Endothelial cell of umbilical vein (primary cell): ENCODE measurements around the gene TSSK6. TPM values are rescaled to one million over a fixed set of nuclear protein-coding genes. Genes with fewer than 3 reads are reported as not detected.

Experiments
- BruUV-seq: library from RNA; stranded (reverse); fragments of 400-500 nt; replicated peaks from 2 replicates; lab custom pipeline; 2021; lab: Mats Ljungman, UMichigan
- CTCF ChIA-PET: fragments of 300-600, 350-600 bp; sonication (Branson Sonifier 250); formaldehyde crosslinking; loops from one replicate; lab custom pipeline; 2021; ENCODE audit warnings: antibody characterized with exemption, inconsistent platforms; lab: Charles Lee
- POLR2A ChIA-PET: fragments of 300-600, 350-600 bp; sonication (Branson Sonifier 250); formaldehyde crosslinking; loops from one replicate; lab custom pipeline; 2021; ENCODE audit warnings: antibody characterized with exemption, inconsistent platforms; lab: Charles Lee
- DNase-seq: peaks from one replicate; pipeline ENCODE4 v3.0.0-alpha.2; 2011; ENCODE audit warnings: low read depth, low spot score
- FAIRE-seq: peaks from 2 replicates; lab custom pipeline; 2011; peaks lifted over from hg19 to GRCh38; lab: Jason Lieb, UNC
- H2AFZ ChIP-seq: 2 replicates; pipeline ENCODE4 v1.6.0; 2012; ENCODE audit warnings: low read depth, low read length, control low read depth, inconsistent platforms
- H3K27ac ChIP-seq: 2 replicates; pipeline ENCODE4 v1.5.1; 2011; ENCODE audit warnings: low read depth, mild to moderate bottlenecking, control low read depth, low read length, moderate library complexity; ENCODE audit not compliant: insufficient read depth
- H3K27me3 ChIP-seq, 2 experiments: 2 replicates each; pipeline versions ENCODE4 v1.6.0 to v1.6.1; 2011; ENCODE audit warnings: low read length in 2 of 2, mixed read lengths in 1 of 2; ENCODE audit not compliant: control insufficient read depth in 2 of 2, insufficient read depth in 2 of 2
- H3K36me3 ChIP-seq, 2 experiments: 2 replicates in 1 of 2; 3 replicates in 1 of 2; pipeline ENCODE4 v1.5.1; 2011; ENCODE audit warnings: low read length in 2 of 2, mild to moderate bottlenecking in 1 of 2, moderate library complexity in 1 of 2; ENCODE audit not compliant: control insufficient read depth in 2 of 2, insufficient read depth in 2 of 2; ENCODE audit errors: extremely low read depth in 1 of 2
- H3K4me1 ChIP-seq: 3 replicates; pipeline ENCODE4 v1.5.1; 2011; ENCODE audit warnings: mild to moderate bottlenecking, low read length; ENCODE audit not compliant: control insufficient read depth, insufficient read depth; ENCODE audit errors: extremely low read depth
- H3K4me2 ChIP-seq: 2 replicates; pipeline ENCODE4 v1.6.1; 2011; ENCODE audit warnings: low read length, control low read depth, mixed read lengths; ENCODE audit not compliant: insufficient read depth
- H3K4me3 ChIP-seq, 3 experiments: fragments of 200-600 bp in 1 of 3; sonication (generic), shearing (Covaris generic) in 1 of 3; replicated peaks in 1 of 3; 2 replicates each; pipeline ENCODE4 v1.5.1; 2011 to 2016; ENCODE audit warnings: control low read depth in 3 of 3, low read length in 3 of 3, mild to moderate bottlenecking in 2 of 3, inconsistent platforms in 1 of 3, low read depth in 1 of 3, moderate library complexity in 1 of 3; ENCODE audit not compliant: insufficient read depth in 1 of 3
- H3K79me2 ChIP-seq: 2 replicates; pipeline ENCODE4 v1.6.0; 2012; ENCODE audit warnings: low read length, inconsistent platforms; ENCODE audit not compliant: control insufficient read depth, insufficient read depth
- H3K9ac ChIP-seq: replicated peaks from 2 replicates; pipeline ENCODE3; 2011; ENCODE audit warnings: low read length, control low read depth; ENCODE audit not compliant: insufficient read depth; ENCODE audit errors: extremely low read depth
- H3K9me1 ChIP-seq: replicated peaks from 3 replicates; pipeline ENCODE4 v1.6.0; 2011; ENCODE audit warnings: mild to moderate bottlenecking, low read length; ENCODE audit not compliant: control insufficient read depth, insufficient read depth; ENCODE audit errors: extremely low read depth
- H3K9me3 ChIP-seq: replicated peaks from 2 replicates; pipeline ENCODE4 v1.5.1; 2012; ENCODE audit warnings: low read length, inconsistent platforms; ENCODE audit not compliant: control insufficient read depth, insufficient read depth
- H4K20me1 ChIP-seq: replicated peaks from 2 replicates; pipeline ENCODE3; 2011; ENCODE audit warnings: mild to moderate bottlenecking, low read length; ENCODE audit not compliant: control insufficient read depth, insufficient read depth; ENCODE audit errors: extremely low read depth
- CTCF ChIP-seq, 2 donors: IDR thresholded peaks; 1 replicate in 1 of 2; 2 replicates in 1 of 2; pipeline ENCODE4 v1.5.1; 2011; ENCODE audit warnings: low read length in 2 of 2, mild to moderate bottlenecking in 2 of 2, moderate library complexity in 2 of 2, control low read depth in 1 of 2, inconsistent platforms in 1 of 2, low read depth in 1 of 2; ENCODE audit not compliant: insufficient read depth in 1 of 2; ENCODE audit errors: extremely low read depth in 1 of 2
- EZH2 ChIP-seq: IDR thresholded peaks from 2 replicates; pipeline ENCODE4 v1.6.1; 2012; ENCODE audit warnings: borderline replicate concordance, low read depth, mild to moderate bottlenecking, moderate library complexity, low read length, inconsistent platforms; ENCODE audit not compliant: severe bottlenecking
- FOS ChIP-seq: IDR thresholded peaks from 2 replicates; pipeline ENCODE4 v1.6.1; 2011; ENCODE audit warnings: mild to moderate bottlenecking, low read length, moderate library complexity, borderline replicate concordance; ENCODE audit not compliant: insufficient read depth
- GATA2 ChIP-seq: IDR thresholded peaks from 2 replicates; pipeline ENCODE4 v1.7.0; 2011; ENCODE audit warnings: low read depth, mild to moderate bottlenecking, moderate library complexity, mixed read lengths, low read length; ENCODE audit not compliant: insufficient read length, insufficient read depth
- JUN ChIP-seq: IDR thresholded peaks from 2 replicates; pipeline ENCODE4 v1.6.1; 2011; ENCODE audit warnings: borderline replicate concordance, low read depth; ENCODE audit not compliant: insufficient read length, insufficient read depth
- MAX ChIP-seq: IDR thresholded peaks from 2 replicates; pipeline ENCODE4 v1.6.1; 2011; ENCODE audit not compliant: insufficient read depth, insufficient read length
- MYC ChIP-seq: IDR thresholded peaks from one replicate; pipeline ENCODE4 v1.6.1; 2011; ENCODE audit warnings: mild to moderate bottlenecking, low read depth, low read length
- POLR2A ChIP-seq: IDR thresholded peaks from 2 replicates; pipeline ENCODE4 v1.6.1; 2012; ENCODE audit warnings: low read depth, mild to moderate bottlenecking, control low read depth, low read length
- POLR2AphosphoS5 ChIP-seq: IDR thresholded peaks from 2 replicates; pipeline ENCODE4 v1.6.1; 2012; ENCODE audit warnings: low read depth, mild to moderate bottlenecking, control low read depth, low read length, moderate library complexity; ENCODE audit not compliant: insufficient read depth
- dilution Hi-C: fragments of 300-500 bp; cut with MboI; formaldehyde crosslinking; loops from one replicate; pipeline ENCODE4 v1.15.0; 2019; ENCODE audit warnings: low sequenced_read_pairs; ENCODE audit not compliant: extremely low pct_ligation_motif_present
- intact Hi-C: fragments of 100-400 bp; cut with micrococcal nuclease; formaldehyde crosslinking; loops from one replicate; pipeline ENCODE4 v1.10.0; 2022
- polyA plus RNA-seq, 4 experiments: library from polyadenylated mRNA; depleted of rRNA in 3 of 4; stranded (reverse) in 3 of 4; unstranded in 1 of 4; fragments of >200 nt; gene quantifications; 2 replicates each; pipeline versions ENCODE4 v1.2.1 to v1.2.3, GENCODE V29; 2011 to 2012; ENCODE audit warnings: missing spikeins in 1 of 4
- total RNA-seq: library from RNA; stranded (reverse); gene quantifications from 2 replicates; pipeline ENCODE4 v1.2.3, GENCODE V29; 2021

Gene TSSK6
- total and polyA plus RNA-seq, 2 donors (not counting 3 experiments of a cell fraction or from before 2014, with no cell fraction given), result 0.76 to 0.82 TPM

- dilution Hi-C loops, result no loop called here
- Histone ChIP-seq H3K79me2 (no peaks in the 10 kb centered on the region), H3K4me2 (no peak overlapping the region), H3K4me3 (no peak overlapping the region), H3K4me1 (no peaks in the 10 kb centered on the region), H3K9ac (no peak overlapping the region), H3K27me3 (no peaks in the 10 kb centered on the region), H3K27ac (no peak overlapping the region), H4K20me1 (no peaks in the 10 kb centered on the region), H3K9me3 (no peaks in the 10 kb centered on the region), H3K9me1 (no peaks in the 10 kb centered on the region), H3K36me3 (no peaks in the 10 kb centered on the region), H2AFZ (no peak overlapping the region)
- ChIA-PET CTCF (no interaction called here), POLR2A (no interaction called here)
- FAIRE-seq (no peak), DNase-seq (no peak)
- BruUV-seq, result no TSS peak
- TF ChIP-seq MYC (no peak), GATA2 (no peak), CTCF (IDR thresholded peaks at IDR 0.05; ENCODE audit: extremely low read depth in 1 of 2, insufficient read depth in 1 of 2, low read depth in 1 of 2, low read length in 2 of 2) (no peak), POLR2AphosphoS5 (no peak), POLR2A (no peak), MAX (no peak), JUN (no peak), EZH2 (no peak), FOS (no peak)
- intact Hi-C loops, result no loop called here
Measured at GRCh38 chr19:19526581-19527370, 11.4 kb upstream of the TSSK6 start.
